H9 (cell line): ENCODE data around the gene CSNK2B. TPM values are rescaled to one million over a fixed set of nuclear protein-coding genes. Genes with fewer than 3 reads are reported as not detected.

Experiments used
- DNase-seq: peaks from one replicate; pipeline ENCODE4 v3.0.0-alpha.2; 2017
- H2AFZ ChIP-seq: one replicate; pipeline ENCODE4 v1.6.1; 2013; ENCODE audit warnings: mild to moderate bottlenecking, low read length, control low read depth, moderate library complexity
- H2AK5ac ChIP-seq: 2 replicates; pipeline ENCODE4 v1.6.1; 2013; ENCODE audit warnings: low read length, control low read depth, mixed read lengths; ENCODE audit not compliant: insufficient read length
- H2BK120ac ChIP-seq: one replicate; pipeline ENCODE4 v1.6.1; 2013; ENCODE audit warnings: low read depth, mild to moderate bottlenecking, low read length, control low read depth, inconsistent platforms; ENCODE audit not compliant: poor library complexity, severe bottlenecking
- H2BK12ac ChIP-seq: 2 replicates; pipeline ENCODE4 v1.6.1; 2013; ENCODE audit warnings: low read length, control low read depth, mixed read lengths, low read depth; ENCODE audit not compliant: insufficient read length
- H2BK15ac ChIP-seq: 2 replicates; pipeline ENCODE4 v1.6.1; 2013; ENCODE audit warnings: low read depth, low read length, control low read depth
- H2BK20ac ChIP-seq: one replicate; pipeline ENCODE4 v1.6.1; 2013; ENCODE audit warnings: low read depth, mild to moderate bottlenecking, low read length, control low read depth, inconsistent platforms; ENCODE audit not compliant: poor library complexity, severe bottlenecking
- H2BK5ac ChIP-seq: 2 replicates; pipeline ENCODE4 v1.6.1; 2013; ENCODE audit warnings: low read length, control low read depth, mixed read lengths; ENCODE audit not compliant: insufficient read length
- H3K14ac ChIP-seq: 2 replicates; pipeline ENCODE4 v1.6.1; 2013; ENCODE audit warnings: low read length, control low read depth; ENCODE audit not compliant: insufficient read depth
- H3K18ac ChIP-seq: 2 replicates; pipeline ENCODE4 v1.6.1; 2013; ENCODE audit warnings: low read depth, mild to moderate bottlenecking, mixed read lengths, low read length, control low read depth; ENCODE audit not compliant: insufficient read length
- H3K23ac ChIP-seq: 2 replicates; pipeline ENCODE4 v1.6.1; 2013; ENCODE audit warnings: low read length, control low read depth, mixed read lengths, low read depth; ENCODE audit not compliant: insufficient read length
- H3K23me2 ChIP-seq: 2 replicates; pipeline ENCODE4 v1.6.1; 2013; ENCODE audit warnings: low read depth, mild to moderate bottlenecking, mixed read lengths, low read length, control low read depth; ENCODE audit not compliant: insufficient read length, poor library complexity, severe bottlenecking
- H3K27ac ChIP-seq: 2 replicates; pipeline ENCODE4 v1.5.1; 2013; ENCODE audit warnings: low read length, control low read depth, mixed read lengths, low read depth; ENCODE audit not compliant: insufficient read length
- H3K27me3 ChIP-seq: 2 replicates; pipeline ENCODE4 v1.6.1; 2013; ENCODE audit warnings: low read length, control low read depth, inconsistent platforms; ENCODE audit not compliant: insufficient read depth
- H3K4ac ChIP-seq: 2 replicates; pipeline ENCODE4 v1.6.1; 2013; ENCODE audit warnings: low read depth, mild to moderate bottlenecking, control low read depth, inconsistent platforms, low read length, moderate library complexity
- H3K4me1 ChIP-seq: 2 replicates; pipeline ENCODE4 v1.6.1; 2013; ENCODE audit warnings: low read length, control low read depth, inconsistent platforms; ENCODE audit not compliant: insufficient read depth
- H3K4me2 ChIP-seq: 2 replicates; pipeline ENCODE4 v1.6.1; 2013; ENCODE audit warnings: low read length, control low read depth, mixed read lengths; ENCODE audit not compliant: insufficient read length, insufficient read depth
- H3K56ac ChIP-seq: 2 replicates; pipeline ENCODE4 v1.6.1; 2013; ENCODE audit warnings: low read depth, mild to moderate bottlenecking, mixed read lengths, low read length, control low read depth; ENCODE audit not compliant: insufficient read length
- H3K79me1 ChIP-seq: 2 replicates; pipeline ENCODE4 v1.6.1; 2013; ENCODE audit warnings: low read depth, mild to moderate bottlenecking, moderate library complexity, low read length, control low read depth, inconsistent platforms; ENCODE audit not compliant: insufficient read depth, poor library complexity, severe bottlenecking
- H3K79me2 ChIP-seq: 2 replicates; pipeline ENCODE4 v1.6.1; 2013; ENCODE audit warnings: low read length, control low read depth, inconsistent platforms; ENCODE audit not compliant: insufficient read depth
- H3K9ac ChIP-seq: 2 replicates; pipeline ENCODE4 v1.6.1; 2013; ENCODE audit warnings: low read length, control low read depth, mixed read lengths; ENCODE audit not compliant: insufficient read length; ENCODE audit errors: extremely low read depth
- H3K9me3 ChIP-seq: one replicate; pipeline ENCODE4 v1.6.1; 2013; ENCODE audit warnings: low read depth, low read length, inconsistent platforms; ENCODE audit not compliant: control insufficient read depth
- H3T11ph ChIP-seq: one replicate; pipeline ENCODE4 v1.6.1; 2013; ENCODE audit warnings: mild to moderate bottlenecking, low read length, control low read depth, inconsistent platforms
- H4K20me1 ChIP-seq: one replicate; pipeline ENCODE4 v1.6.1; 2013; ENCODE audit not compliant: control insufficient read depth, insufficient read length, insufficient read depth
- H4K5ac ChIP-seq: 2 replicates; pipeline ENCODE4 v1.6.1; 2013; ENCODE audit warnings: low read depth, mild to moderate bottlenecking, mixed read lengths, low read length, control low read depth; ENCODE audit not compliant: insufficient read length
- H4K8ac ChIP-seq: replicated peaks from 2 replicates; pipeline ENCODE4 v1.6.1; 2013; ENCODE audit warnings: low read length, control low read depth, mixed read lengths, low read depth; ENCODE audit not compliant: insufficient read length
- H4K91ac ChIP-seq: 2 replicates; pipeline ENCODE4 v1.6.1; 2013; ENCODE audit warnings: low read depth, mild to moderate bottlenecking, moderate library complexity, mixed read lengths, low read length, control low read depth; ENCODE audit not compliant: insufficient read length
- H3K27ac Mint-ChIP-seq, 3 experiments: 2 replicates in 2 of 3; 3 replicates in 1 of 3; pipeline ENCODE4 v1.8.0; 2020 to 2021; ENCODE audit warnings: mixed read lengths in 3 of 3, mild to moderate bottlenecking in 1 of 3, moderate library complexity in 1 of 3
- H3K27me3 Mint-ChIP-seq: 2 replicates; pipeline ENCODE4 v1.8.0; 2021; ENCODE audit warnings: low read depth, mild to moderate bottlenecking, moderate library complexity, mixed read lengths
- H3K36me3 Mint-ChIP-seq, 3 experiments: 2 replicates in 2 of 3; 3 replicates in 1 of 3; pipeline ENCODE4 v1.8.0; 2020 to 2021; ENCODE audit warnings: low read depth in 3 of 3, mixed read lengths in 3 of 3; ENCODE audit not compliant: insufficient read depth in 1 of 3
- H3K4me1 Mint-ChIP-seq, 2 experiments: 2 replicates each; pipeline ENCODE4 v1.8.0; 2020; ENCODE audit warnings: mixed read lengths in 2 of 2
- H3K4me3 Mint-ChIP-seq, 2 experiments: 2 replicates in 1 of 2; 3 replicates in 1 of 2; pipeline ENCODE4 v1.8.0; 2020 to 2021; ENCODE audit warnings: mild to moderate bottlenecking in 2 of 2, mixed read lengths in 2 of 2, moderate library complexity in 1 of 2
- H3K9me3 Mint-ChIP-seq, 2 experiments: 2 replicates in 1 of 2; 3 replicates in 1 of 2; pipeline ENCODE4 v1.8.0; 2020; ENCODE audit warnings: mild to moderate bottlenecking in 2 of 2, mixed read lengths in 2 of 2, moderate library complexity in 1 of 2
- WGBS: extraction: QIAGEN DNeasy Blood & Tissue Kit; methylation state at CpG from one replicate; pipeline ENCODE4 v1.1.7; 2013; ENCODE audit warnings: missing lambda C conversion rate, low lambda C conversion rate, mixed read lengths; ENCODE audit not compliant: insufficient read length; ENCODE audit errors: extremely low coverage; 5-methylcytosine and 5-hydroxymethylcytosine counted together
- total RNA-seq: library from RNA; stranded (reverse); gene quantifications from 2 replicates; pipeline ENCODE4 v1.2.1, GENCODE V29; 2021
- TF ChIP-seq, protein P1 (sequence below): fragments of 200-600 bp; sonication (generic); conservative IDR thresholded peaks from 3 replicates; pipeline ENCODE4 v1.8.0; 2021; ENCODE audit warnings: antibody characterized with exemption, mild to moderate bottlenecking

Gene CSNK2B
- total RNA-seq, 1 experiment from 2014 or later = 187 TPM

- Mint-ChIP-seq H3K4me3 (peak overlapping the region; percentile 93 to 98), H3K9me3 (no peaks in the 10 kb centered on the region; a peak in 1 of 5 replicates), H3K27me3 (no peaks in the 10 kb centered on the region), H3K4me1 (peaks cover 29 to 34% of the 10 kb centered on the region in 2 experiments), H3K27ac (peak overlapping the region; percentile 100), H3K36me3 (peaks cover 35 to 39% (median 39%) of the 10 kb centered on the region in 3 experiments)
- Histone ChIP-seq H3K4ac (no peak overlapping the region; the same call in 1 of the 2 replicates), H4K20me1 (no peaks in the 10 kb centered on the region), H2BK5ac (no peak overlapping the region), H3K9ac (peak overlapping the region; percentile 74), H3T11ph (peak overlapping the region; percentile 30), H3K23ac (no peak overlapping the region), H3K23me2 (peaks cover 8% of the 10 kb centered on the region), H3K27me3 (no peaks in the 10 kb centered on the region), H3K4me1 (peaks cover 14% of the 10 kb centered on the region), H3K79me2 (peaks cover 20% of the 10 kb centered on the region), H3K14ac (peak overlapping the region; percentile 95), H3K9me3 (no peaks in the 10 kb centered on the region), H4K8ac (no peak overlapping the region), H3K4me2 (peak overlapping the region; percentile 31), H4K91ac (no peak overlapping the region), H2BK12ac (no peak overlapping the region), H2AK5ac (no peak overlapping the region), H3K27ac (peak overlapping the region; percentile 86), H2BK120ac (peak overlapping the region; percentile 58), H3K18ac (peak overlapping the region; percentile 90), H2BK20ac (no peak overlapping the region), H2BK15ac (no peak overlapping the region), H3K79me1 (peaks cover 2% of the 10 kb centered on the region), H3K56ac (no peak overlapping the region), H2AFZ (no peak overlapping the region), H4K5ac (no peak overlapping the region)
- TF ChIP-seq, protein P1, sequence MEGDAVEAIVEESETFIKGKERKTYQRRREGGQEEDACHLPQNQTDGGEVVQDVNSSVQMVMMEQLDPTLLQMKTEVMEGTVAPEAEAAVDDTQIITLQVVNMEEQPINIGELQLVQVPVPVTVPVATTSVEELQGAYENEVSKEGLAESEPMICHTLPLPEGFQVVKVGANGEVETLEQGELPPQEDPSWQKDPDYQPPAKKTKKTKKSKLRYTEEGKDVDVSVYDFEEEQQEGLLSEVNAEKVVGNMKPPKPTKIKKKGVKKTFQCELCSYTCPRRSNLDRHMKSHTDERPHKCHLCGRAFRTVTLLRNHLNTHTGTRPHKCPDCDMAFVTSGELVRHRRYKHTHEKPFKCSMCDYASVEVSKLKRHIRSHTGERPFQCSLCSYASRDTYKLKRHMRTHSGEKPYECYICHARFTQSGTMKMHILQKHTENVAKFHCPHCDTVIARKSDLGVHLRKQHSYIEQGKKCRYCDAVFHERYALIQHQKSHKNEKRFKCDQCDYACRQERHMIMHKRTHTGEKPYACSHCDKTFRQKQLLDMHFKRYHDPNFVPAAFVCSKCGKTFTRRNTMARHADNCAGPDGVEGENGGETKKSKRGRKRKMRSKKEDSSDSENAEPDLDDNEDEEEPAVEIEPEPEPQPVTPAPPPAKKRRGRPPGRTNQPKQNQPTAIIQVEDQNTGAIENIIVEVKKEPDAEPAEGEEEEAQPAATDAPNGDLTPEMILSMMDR = no peak
- peak; percentile 99 for DNase-seq
- WGBS = no CpG with 5 or more reads among the region's 50 CpGs
These were observed 45.9 kb upstream of the CSNK2B start for GRCh38 chr6:31619805-31620585.
